ENCODE results near the gene CNTD1.

The CNTD1 gene

GRCh38 chr17:42778570-42778969 lies 20.1 kb upstream of the CNTD1 start:
- H3K27ac ChIP-seq (ENCODE audit: low read length) = no peak overlapping the region

GRCh38 chr17:42779304-42779935 lies 19.2 kb upstream of the CNTD1 start:
- Histone ChIP-seq H3K9me3 (ENCODE audit: insufficient read depth, low read length) (no peaks in the 10 kb centered on the region), H3K36me3 (replicated peaks; ENCODE audit: low read depth, low read length) (peaks cover 34% of the 10 kb centered on the region), H3K4me3 (ENCODE audit: low read length) (no peak overlapping the region), H3K27ac (ENCODE audit: low read length) (no peak overlapping the region), H3K4me2 (ENCODE audit: low read length) (no peak overlapping the region), H3K9ac (ENCODE audit: low read length) (no peak overlapping the region), H3K27me3 (ENCODE audit: low read depth, low read length) (no peaks in the 10 kb centered on the region), H4K20me1 (ENCODE audit: insufficient read depth, low read length) (no peaks in the 10 kb centered on the region), H3K4me1 (ENCODE audit: low read length) (peaks cover 19% of the 10 kb centered on the region), H2AFZ (ENCODE audit: low read depth, low read length) (no peak overlapping the region), H3K79me2 (ENCODE audit: low read length) (no peaks in the 10 kb centered on the region)
- no peak for TF ChIP-seq CTCF (IDR thresholded peaks at IDR 0.05; ENCODE audit: low read depth, low read length)
- TF ChIP-seq EZH2phosphoT487 (IDR thresholded peaks at IDR 0.05; ENCODE audit: low read depth) = no peak

More at GRCh38 chr17:42778570-42778969, 20.1 kb upstream of the CNTD1 start:
- peaks cover 6% of the 10 kb centered on the region for H3K79me2 ChIP-seq (ENCODE audit: low read length)
- H4K20me1 ChIP-seq (ENCODE audit: insufficient read depth, low read length) = no peaks in the 10 kb centered on the region
- H3K27me3 ChIP-seq (ENCODE audit: low read depth, low read length) = no peaks in the 10 kb centered on the region
- H3K4me2 ChIP-seq (ENCODE audit: low read length) = no peak overlapping the region
- H3K9ac ChIP-seq (ENCODE audit: low read length) = no peak overlapping the region
- no peak for TF ChIP-seq EZH2phosphoT487 (IDR thresholded peaks at IDR 0.05; ENCODE audit: low read depth)
- TF ChIP-seq CTCF (IDR thresholded peaks at IDR 0.05; ENCODE audit: low read depth, low read length) = no peak
- peaks cover 34% of the 10 kb centered on the region for H3K36me3 ChIP-seq (replicated peaks; ENCODE audit: low read depth, low read length)
- H3K4me1 ChIP-seq (ENCODE audit: low read length) = peaks cover 25% of the 10 kb centered on the region
- H2AFZ ChIP-seq (ENCODE audit: low read depth, low read length) = no peak overlapping the region
- no peak overlapping the region for H3K4me3 ChIP-seq (ENCODE audit: low read length)
- no peaks in the 10 kb centered on the region for H3K9me3 ChIP-seq (ENCODE audit: insufficient read depth, low read length)

- TF ChIP-seq CTCF (IDR thresholded peaks at IDR 0.05; ENCODE audit: low read depth, low read length) (no peak), EZH2phosphoT487 (IDR thresholded peaks at IDR 0.05; ENCODE audit: low read depth) (no peak)
- H3K27me3 ChIP-seq (ENCODE audit: low read depth, low read length) = no peaks in the 10 kb centered on the region
- peaks cover 31% of the 10 kb centered on the region for H3K36me3 ChIP-seq (replicated peaks; ENCODE audit: low read depth, low read length)
- H3K4me3 ChIP-seq (ENCODE audit: low read length) = no peak within 1 kb of the TSS
- H2AFZ ChIP-seq (ENCODE audit: low read depth, low read length) = no peak within 1 kb of the TSS
- H3K9me3 ChIP-seq (ENCODE audit: insufficient read depth, low read length) = no peaks in the 10 kb centered on the region
- H4K20me1 ChIP-seq (ENCODE audit: insufficient read depth, low read length) = no peaks in the 10 kb centered on the region
- peaks cover 11% of the 10 kb centered on the region for H3K4me1 ChIP-seq (ENCODE audit: low read length)
- no peaks in the 10 kb centered on the region for H3K79me2 ChIP-seq (ENCODE audit: low read length)
- no peak within 1 kb of the TSS for H3K27ac ChIP-seq (ENCODE audit: low read length)
- H3K9ac ChIP-seq (ENCODE audit: low read length) = no peak within 1 kb of the TSS
- no peak within 1 kb of the TSS for H3K4me2 ChIP-seq (ENCODE audit: low read length)
These were observed 18.5 kb upstream of the CNTD1 start, which contains the start of gene WNK4 for GRCh38 chr17:42779936-42780850. Gene WNK4, plus strand, starts transcription at chr17:42780610. Its CDS starts 89 bp downstream, at chr17:42780699.
